ENCODE data around the gene MMP17.

The MMP17 gene

GRCh38 chr12:131829356-131829747 is 1.2 kb downstream of the MMP17 start:
- H3K4me3 ChIP-seq (ENCODE audit: low read length): peak overlapping the region; percentile 93
- H3K9me3 ChIP-seq (ENCODE audit: low read length): no peaks in the 10 kb centered on the region
- peaks cover 23% of the 10 kb centered on the region for H3K4me1 ChIP-seq (ENCODE audit: insufficient read depth, low read length)
- H2AFZ ChIP-seq (ENCODE audit: low read depth, low read length): no peak overlapping the region
- no peaks in the 10 kb centered on the region for H3K36me3 ChIP-seq (ENCODE audit: insufficient read depth, low read length)
- no peaks in the 10 kb centered on the region for H3K27me3 ChIP-seq (ENCODE audit: insufficient read depth, low read length)

GRCh38 chr12:131829791-131830334 is 1.7 kb downstream of the MMP17 start:
- Histone ChIP-seq H3K36me3 (ENCODE audit: insufficient read depth, low read length) (no peaks in the 10 kb centered on the region), H3K4me3 (ENCODE audit: low read length) (peak overlapping the region; percentile 93), H3K4me1 (ENCODE audit: insufficient read depth, low read length) (peaks cover 28% of the 10 kb centered on the region), H2AFZ (ENCODE audit: low read depth, low read length) (no peak overlapping the region), H3K9me3 (ENCODE audit: low read length) (no peaks in the 10 kb centered on the region), H3K27me3 (ENCODE audit: insufficient read depth, low read length) (no peaks in the 10 kb centered on the region)

GRCh38 chr12:131830335-131830913 is 2.2 kb downstream of the MMP17 start:
- Histone ChIP-seq H3K4me1 (ENCODE audit: insufficient read depth, low read length) (peaks cover 28% of the 10 kb centered on the region), H3K4me3 (ENCODE audit: low read length) (peak overlapping the region; percentile 93), H3K9me3 (ENCODE audit: low read length) (no peaks in the 10 kb centered on the region), H3K36me3 (ENCODE audit: insufficient read depth, low read length) (no peaks in the 10 kb centered on the region), H3K27me3 (ENCODE audit: insufficient read depth, low read length) (no peaks in the 10 kb centered on the region), H2AFZ (ENCODE audit: low read depth, low read length) (no peak overlapping the region)

GRCh38 chr12:131830914-131831571 is 2.9 kb downstream of the MMP17 start:
- Histone ChIP-seq H2AFZ (ENCODE audit: low read depth, low read length) (no peak overlapping the region), H3K4me3 (ENCODE audit: low read length) (peak overlapping the region; percentile 93), H3K9me3 (ENCODE audit: low read length) (no peaks in the 10 kb centered on the region), H3K36me3 (ENCODE audit: insufficient read depth, low read length) (no peaks in the 10 kb centered on the region), H3K27me3 (ENCODE audit: insufficient read depth, low read length) (no peaks in the 10 kb centered on the region), H3K4me1 (ENCODE audit: insufficient read depth, low read length) (peaks cover 28% of the 10 kb centered on the region)

GRCh38 chr12:131831635-131832041 is 3.4 kb downstream of the MMP17 start:
- no peak overlapping the region for H3K4me3 ChIP-seq (ENCODE audit: low read length)
- H2AFZ ChIP-seq (ENCODE audit: low read depth, low read length): no peak overlapping the region
- H3K9me3 ChIP-seq (ENCODE audit: low read length): no peaks in the 10 kb centered on the region
- peaks cover 28% of the 10 kb centered on the region for H3K4me1 ChIP-seq (ENCODE audit: insufficient read depth, low read length)
- H3K36me3 ChIP-seq (ENCODE audit: insufficient read depth, low read length): no peaks in the 10 kb centered on the region
- H3K27me3 ChIP-seq (ENCODE audit: insufficient read depth, low read length): no peaks in the 10 kb centered on the region

GRCh38 chr12:131832321-131833231 is 4.4 kb downstream of the MMP17 start:
- H3K4me3 ChIP-seq (ENCODE audit: low read length): no peak overlapping the region
- no peak overlapping the region for H2AFZ ChIP-seq (ENCODE audit: low read depth, low read length)
- H3K4me1 ChIP-seq (ENCODE audit: insufficient read depth, low read length): peaks cover 28% of the 10 kb centered on the region
- no peaks in the 10 kb centered on the region for H3K36me3 ChIP-seq (ENCODE audit: insufficient read depth, low read length)
- H3K9me3 ChIP-seq (ENCODE audit: low read length): no peaks in the 10 kb centered on the region
- no peaks in the 10 kb centered on the region for H3K27me3 ChIP-seq (ENCODE audit: insufficient read depth, low read length)

- Histone ChIP-seq H3K27me3 (ENCODE audit: insufficient read depth, low read length) (no peaks in the 10 kb centered on the region), H2AFZ (ENCODE audit: low read depth, low read length) (no peak overlapping the region), H3K36me3 (ENCODE audit: insufficient read depth, low read length) (no peaks in the 10 kb centered on the region), H3K4me1 (ENCODE audit: insufficient read depth, low read length) (peaks cover 28% of the 10 kb centered on the region), H3K4me3 (ENCODE audit: low read length) (no peak overlapping the region), H3K9me3 (ENCODE audit: low read length) (no peaks in the 10 kb centered on the region)
These were observed 5.2 kb downstream of the MMP17 start for GRCh38 chr12:131833288-131833895.

- Histone ChIP-seq H3K4me1 (ENCODE audit: insufficient read depth, low read length) (peaks cover 28% of the 10 kb centered on the region), H3K4me3 (ENCODE audit: low read length) (no peak overlapping the region), H3K36me3 (ENCODE audit: insufficient read depth, low read length) (peaks cover 3% of the 10 kb centered on the region), H2AFZ (ENCODE audit: low read depth, low read length) (no peak overlapping the region), H3K27me3 (ENCODE audit: insufficient read depth, low read length) (no peaks in the 10 kb centered on the region), H3K9me3 (ENCODE audit: low read length) (no peaks in the 10 kb centered on the region)
These were observed 5.9 kb downstream of the MMP17 start for GRCh38 chr12:131833896-131834641.

GRCh38 chr12:131834798-131835615 is 6.8 kb downstream of the MMP17 start:
- H3K27me3 ChIP-seq (ENCODE audit: insufficient read depth, low read length): no peaks in the 10 kb centered on the region
- H3K9me3 ChIP-seq (ENCODE audit: low read length): no peaks in the 10 kb centered on the region
- H3K4me3 ChIP-seq (ENCODE audit: low read length): no peak overlapping the region
- peaks cover 6% of the 10 kb centered on the region for H3K36me3 ChIP-seq (ENCODE audit: insufficient read depth, low read length)
- H2AFZ ChIP-seq (ENCODE audit: low read depth, low read length): no peak overlapping the region
- peaks cover 23% of the 10 kb centered on the region for H3K4me1 ChIP-seq (ENCODE audit: insufficient read depth, low read length)

- Histone ChIP-seq H3K27me3 (ENCODE audit: insufficient read depth, low read length) (no peaks in the 10 kb centered on the region), H3K9me3 (ENCODE audit: low read length) (no peaks in the 10 kb centered on the region), H3K36me3 (ENCODE audit: insufficient read depth, low read length) (peaks cover 12% of the 10 kb centered on the region), H2AFZ (ENCODE audit: low read depth, low read length) (no peak overlapping the region), H3K4me3 (ENCODE audit: low read length) (no peak overlapping the region), H3K4me1 (ENCODE audit: insufficient read depth, low read length) (peaks cover 22% of the 10 kb centered on the region)
These were observed 7.5 kb downstream of the MMP17 start for GRCh38 chr12:131835616-131836171.

- Histone ChIP-seq H3K4me3 (ENCODE audit: low read length) (no peak overlapping the region), H3K4me1 (ENCODE audit: insufficient read depth, low read length) (peaks cover 17% of the 10 kb centered on the region), H3K9me3 (ENCODE audit: low read length) (no peaks in the 10 kb centered on the region), H2AFZ (ENCODE audit: low read depth, low read length) (no peak overlapping the region), H3K36me3 (ENCODE audit: insufficient read depth, low read length) (peaks cover 17% of the 10 kb centered on the region), H3K27me3 (ENCODE audit: insufficient read depth, low read length) (no peaks in the 10 kb centered on the region)
These were observed 8.0 kb downstream of the MMP17 start for GRCh38 chr12:131836193-131836592.

Measured in neuron (in vitro differentiated cells).